ENCODE data around the gene MT1HL1.

Gene MT1HL1

DNA sequence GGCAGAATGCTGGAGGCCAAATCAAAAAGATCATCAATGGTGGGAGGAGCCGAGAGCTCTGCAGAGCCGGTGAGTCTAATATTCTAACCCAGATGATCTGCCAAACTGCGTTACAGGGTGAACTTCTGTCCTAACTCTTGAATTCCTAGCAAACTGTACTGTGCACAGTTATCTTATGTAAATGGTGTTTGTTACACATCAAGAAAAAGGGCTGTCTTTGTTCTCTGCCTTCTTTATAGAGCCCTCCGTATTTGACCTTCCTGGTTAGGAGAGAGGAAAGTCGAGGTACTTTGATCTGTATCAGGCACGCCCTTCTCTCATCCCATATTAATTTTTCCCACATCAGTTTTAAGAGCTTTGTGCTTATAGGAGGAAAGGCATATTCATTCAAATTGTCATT lies 37.6 kb downstream of the MT1HL1 start:
- no peak for DNase-seq

DNA sequence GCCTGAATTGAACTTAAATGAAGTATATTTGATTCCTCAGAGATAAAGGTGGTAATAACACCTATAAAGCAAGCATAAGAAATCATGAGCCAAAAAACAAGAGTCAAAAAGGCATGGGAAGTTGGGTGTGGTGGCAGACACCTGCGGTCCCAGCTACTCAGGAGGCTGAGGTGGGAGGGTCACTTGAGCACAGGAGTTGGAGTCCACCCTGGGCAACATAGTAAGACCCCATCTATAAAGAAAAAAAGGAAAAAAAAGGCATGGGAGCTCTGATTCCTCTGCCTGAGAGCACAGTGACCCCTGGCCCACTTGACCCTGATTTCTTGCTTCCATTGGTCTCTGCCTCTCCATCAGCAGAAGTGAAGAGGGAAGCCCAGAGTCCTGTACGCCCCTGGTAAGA lies 40.3 kb downstream of the MT1HL1 start:
- no peak for DNase-seq

DNA sequence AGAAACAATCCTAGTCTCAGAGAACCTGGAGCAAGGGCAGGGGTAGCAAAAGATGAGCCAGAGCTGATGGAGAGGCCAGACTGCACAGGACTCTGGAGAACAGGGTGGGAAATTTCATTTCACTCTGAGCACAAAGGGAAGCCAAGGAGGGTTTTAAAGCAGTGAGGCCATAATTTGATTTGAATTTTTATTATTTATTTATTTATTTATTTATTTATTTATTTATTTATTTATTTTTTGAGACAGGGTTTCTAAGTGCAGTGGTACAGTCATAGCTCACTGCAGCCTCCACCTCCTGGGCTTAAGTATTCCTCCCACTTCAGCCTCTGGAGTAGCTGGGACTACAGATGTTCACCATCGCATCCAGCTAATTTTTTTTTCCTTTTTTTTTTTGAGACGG lies 45.1 kb downstream of the MT1HL1 start:
- DNase-seq, result no peak

DNA sequence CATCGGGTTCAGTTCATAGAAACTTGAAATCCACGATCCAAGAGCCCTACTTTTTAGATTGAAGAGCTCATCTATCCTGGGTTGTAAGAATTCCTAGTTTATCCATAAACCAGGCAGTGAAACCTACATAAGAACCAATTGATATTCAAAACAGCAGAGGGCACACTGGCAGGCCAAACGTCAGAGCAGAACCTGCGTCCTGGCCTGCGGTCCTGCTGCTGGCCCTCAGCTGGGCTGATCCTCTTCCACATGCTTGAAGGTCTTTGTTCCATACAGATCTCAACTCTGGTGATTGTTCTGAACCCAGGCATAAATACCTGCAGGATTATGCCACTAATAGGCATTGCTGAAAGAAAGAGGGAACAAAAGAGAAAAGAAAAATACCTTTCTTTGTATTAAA lies 47.0 kb downstream of the MT1HL1 start:
- DNase-seq, result no peak

Data from CD4-positive, alpha-beta T cell treated with Interleukin-12 subunit alpha and Interleukin-12 subunit beta, for 1 hour (primary cell).